ENCODE results near the gene SMAD9. TPM values are rescaled to one million over a fixed set of nuclear protein-coding genes. Genes with fewer than 3 reads are reported as not detected.
A peak's percentile ranks its signal among the peaks of the same experiment; 100 is the strongest.

The SMAD9 gene
- 0.52 and 9.3 TPM in 2 replicates for total RNA-seq

DNA sequence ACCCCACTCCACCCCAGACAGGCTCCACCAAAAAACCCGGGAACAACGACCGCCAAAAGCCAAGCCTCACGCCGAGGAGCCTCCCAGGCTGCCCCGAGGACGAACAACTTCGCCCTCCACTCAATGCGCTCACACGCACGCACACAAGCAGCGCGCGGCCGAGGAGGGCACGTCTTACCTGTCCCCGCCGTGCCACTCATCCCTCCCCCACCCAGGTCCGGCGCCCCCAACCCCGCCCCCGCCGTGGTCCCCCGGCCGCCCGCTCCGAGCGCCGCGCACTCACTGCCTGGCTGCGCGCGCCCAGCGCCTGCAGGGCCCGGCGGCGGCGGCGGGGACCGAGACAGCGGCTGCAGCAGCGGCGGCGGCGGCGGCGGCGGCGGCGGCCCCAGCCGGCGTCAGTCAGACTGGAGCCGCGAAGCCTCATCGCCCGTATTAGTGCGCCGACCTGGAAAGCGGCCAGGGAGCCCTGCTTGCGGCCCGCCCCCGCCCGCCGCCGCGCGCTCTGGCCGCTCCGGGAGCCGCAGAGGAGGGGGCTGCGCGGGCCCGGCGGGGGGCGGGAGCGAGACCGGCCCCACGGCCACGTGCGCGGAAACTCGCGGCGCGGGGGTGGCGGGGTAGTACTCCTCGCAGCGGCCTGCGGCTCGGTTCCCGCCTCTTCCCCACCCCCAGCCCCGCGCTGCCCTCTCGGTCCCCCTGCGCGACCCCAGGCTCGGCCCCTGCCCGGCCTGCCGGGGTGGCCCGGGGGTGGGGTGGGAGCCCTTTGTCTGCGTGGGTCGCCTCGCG is at the start of gene SMAD9:
TSS of gene SMAD9 (minus strand) at position 406 of the 783 bp plus-strand sequence. CDS start 40,549 bp downstream, outside the sequence.
- DNase-seq (ENCODE audit: low read depth) = no peak

DNA sequence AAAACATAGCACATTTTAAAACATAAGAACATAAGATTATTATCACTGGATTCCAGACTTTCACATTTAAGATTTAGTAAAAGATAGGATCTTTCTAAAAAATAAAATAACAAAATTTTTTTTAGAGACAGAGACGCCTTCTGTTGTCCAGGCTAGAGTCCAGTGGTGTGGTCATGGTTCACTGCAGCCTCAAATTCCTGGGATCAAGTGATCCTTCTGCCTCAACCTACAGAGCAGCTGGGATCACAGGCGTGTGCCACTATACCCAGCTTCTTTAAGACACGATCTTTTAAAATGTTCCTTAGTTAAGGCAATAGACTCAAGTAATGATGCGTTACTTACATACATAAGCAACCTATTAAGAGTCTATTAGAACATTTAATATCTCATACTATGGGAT is 46.4 kb upstream of the SMAD9 start:
- DNase-seq (ENCODE audit: low read depth) = peak; percentile 52

DNA sequence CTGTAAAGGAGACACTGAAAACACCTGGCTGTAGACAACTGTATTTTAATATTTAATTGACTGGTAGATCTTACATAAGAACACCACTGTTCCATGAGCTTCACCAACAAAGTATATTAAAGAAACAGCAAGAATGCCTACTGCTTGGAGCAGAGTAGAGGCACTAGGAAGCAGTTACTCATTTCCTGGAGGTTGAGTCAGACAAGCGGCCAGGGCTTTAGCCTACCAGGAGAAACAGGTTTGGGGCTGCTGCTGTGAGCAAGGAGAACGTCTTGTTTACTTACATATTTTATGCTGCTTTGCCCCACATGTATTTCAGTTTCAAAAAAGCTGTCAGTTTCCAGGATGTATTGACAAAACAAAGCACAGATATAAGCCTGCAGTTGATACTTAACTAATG is 45.7 kb upstream of the SMAD9 start:
- peak; percentile 89 for DNase-seq (ENCODE audit: low read depth)

DNA sequence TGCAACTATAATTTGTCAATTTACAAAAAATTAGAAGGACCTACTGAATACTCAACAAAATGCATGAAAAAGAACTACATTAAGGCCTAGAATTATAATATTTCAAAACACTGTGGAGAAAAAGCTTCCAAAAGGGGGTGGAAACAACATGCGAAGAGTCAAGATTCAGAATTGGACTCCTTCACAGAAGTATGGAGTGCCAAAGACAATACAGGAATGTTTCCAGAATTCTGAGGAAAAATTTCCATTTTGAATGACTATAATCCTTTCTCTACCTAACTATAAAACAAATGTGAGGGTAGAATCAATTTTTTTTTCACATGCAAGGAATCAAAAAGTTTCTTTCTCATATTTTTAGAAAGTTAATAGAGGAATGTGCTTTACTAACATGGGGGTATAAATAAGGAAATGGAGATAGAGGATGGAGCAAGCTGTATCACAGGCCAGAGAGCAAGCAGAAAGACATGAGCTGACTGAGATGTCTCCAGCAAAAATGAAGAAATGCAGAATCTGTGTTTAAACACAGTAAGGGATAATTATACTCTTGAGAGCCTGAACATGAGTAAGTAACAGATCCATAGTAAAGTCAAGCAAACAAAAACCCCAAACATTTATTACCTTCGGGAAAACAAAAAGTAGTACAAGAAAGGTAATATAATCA is 39.5 kb upstream of the SMAD9 start:
- no peak for DNase-seq (ENCODE audit: low read depth)

DNA sequence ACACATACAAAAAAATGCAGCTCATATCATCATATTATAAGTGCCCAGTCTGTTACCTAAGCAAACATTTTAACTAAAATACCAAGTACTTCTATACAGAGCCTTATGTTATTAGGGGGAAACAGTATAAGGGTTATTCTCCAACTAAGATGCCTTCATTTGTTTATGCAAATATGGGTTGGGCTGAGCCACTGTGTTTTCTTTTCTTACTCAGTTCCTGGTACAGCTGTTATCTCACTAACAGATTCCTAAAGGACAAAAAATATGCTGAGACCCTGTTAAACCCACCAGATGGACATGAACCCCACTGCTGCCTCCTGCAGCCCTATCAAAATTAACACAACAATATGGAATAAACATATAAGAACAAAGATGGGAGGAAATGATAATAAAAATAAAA is 34.5 kb upstream of the SMAD9 start:
- DNase-seq (ENCODE audit: low read depth) = no peak

DNA sequence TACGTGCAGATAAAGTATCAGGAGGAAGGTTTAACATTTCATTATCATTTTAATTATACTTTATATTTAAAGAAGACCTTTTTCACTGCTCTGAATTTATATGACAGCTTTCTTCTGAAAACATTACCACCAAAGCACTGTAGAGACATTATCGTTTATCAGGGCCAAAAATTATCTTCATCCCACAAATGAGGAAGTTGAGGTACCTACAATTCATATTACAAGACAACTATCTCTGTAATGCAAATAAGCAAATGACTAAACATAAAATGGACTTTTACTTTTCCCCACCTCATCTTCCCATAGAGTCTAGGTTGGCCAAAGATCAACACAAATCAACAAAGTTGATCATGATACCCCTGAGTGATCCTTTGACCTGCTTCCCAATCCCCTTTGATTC is 30.9 kb upstream of the SMAD9 start:
- no peak for DNase-seq (ENCODE audit: low read depth)

DNA sequence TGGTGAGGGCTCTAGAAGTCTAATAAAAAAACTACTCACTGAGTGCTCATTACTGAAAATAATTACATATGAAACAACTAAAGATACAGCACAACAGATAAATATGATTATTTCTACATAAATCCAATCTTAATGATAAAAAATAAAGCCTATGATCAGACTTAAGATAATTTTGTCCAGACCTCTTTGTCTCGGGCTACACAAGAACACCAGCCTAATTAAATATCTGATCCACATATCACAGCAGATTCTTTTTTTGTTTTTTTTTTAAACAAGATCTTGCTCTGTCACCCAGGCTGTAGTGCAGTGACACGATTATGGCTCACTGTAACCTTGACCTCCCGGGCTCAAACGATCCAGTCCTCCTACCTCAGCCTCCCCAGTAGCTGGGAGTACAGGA is 30.3 kb upstream of the SMAD9 start:
- no peak for DNase-seq (ENCODE audit: low read depth)

DNA sequence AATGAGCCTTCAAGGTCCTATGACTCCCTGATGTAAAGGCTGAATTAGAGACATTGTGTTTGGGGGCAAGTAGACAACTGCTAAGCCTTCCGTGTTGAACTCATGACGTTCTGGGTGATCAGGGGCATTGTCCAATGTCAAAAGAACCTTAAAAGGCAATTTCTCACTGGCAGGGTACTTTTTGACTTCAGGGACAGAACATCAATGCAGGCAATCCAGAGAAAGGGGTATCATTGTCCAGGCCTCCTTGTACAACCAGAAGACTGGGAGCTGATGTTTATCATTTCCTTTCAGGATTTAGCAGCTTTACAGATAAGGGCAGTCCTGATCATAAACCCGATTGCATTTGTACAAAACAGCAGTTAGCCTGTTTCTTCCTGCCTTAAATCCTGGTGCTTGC is 25.0 kb upstream of the SMAD9 start:
- no peak for DNase-seq (ENCODE audit: low read depth)

DNA sequence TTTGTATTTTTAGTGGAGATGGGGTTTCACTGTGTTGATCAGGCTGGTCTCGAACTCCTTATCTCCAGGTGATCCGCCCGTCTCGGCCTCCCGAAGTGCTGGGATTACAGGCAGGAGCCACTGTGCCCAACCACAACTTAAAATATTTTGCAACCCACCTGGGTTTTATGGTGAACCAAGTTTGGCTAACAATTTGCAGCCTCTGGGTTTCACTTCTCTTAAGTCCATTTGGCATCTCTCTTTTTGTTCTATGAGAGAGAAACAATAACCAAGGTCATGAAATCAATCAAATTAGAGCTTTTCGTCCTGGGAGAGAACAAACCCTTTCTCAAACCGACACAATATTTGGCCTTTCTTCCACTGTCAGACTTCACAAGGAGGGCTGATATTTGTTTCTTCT is 5.6 kb upstream of the SMAD9 start:
- DNase-seq (ENCODE audit: low read depth) = no peak

DNA sequence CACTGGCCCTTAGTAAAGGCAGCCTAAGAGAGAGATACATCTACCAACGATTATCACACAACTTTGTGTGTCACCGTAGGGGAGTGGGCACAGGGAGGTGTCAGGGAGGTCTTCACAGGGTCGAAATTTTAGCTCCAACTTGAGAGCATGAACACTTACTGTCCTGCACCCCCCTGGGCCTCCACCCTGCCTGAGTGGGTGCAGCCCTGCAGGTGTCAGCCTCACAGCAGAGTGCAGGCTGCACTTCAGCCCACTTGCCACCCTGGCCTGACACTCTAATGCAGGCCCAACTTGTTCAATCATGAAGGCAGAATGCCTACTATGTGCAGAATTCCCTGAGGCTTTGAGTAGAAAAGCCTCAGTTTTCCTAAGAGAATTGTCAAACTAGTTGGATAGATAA is 4.0 kb upstream of the SMAD9 start:
- DNase-seq (ENCODE audit: low read depth) = no peak

DNA sequence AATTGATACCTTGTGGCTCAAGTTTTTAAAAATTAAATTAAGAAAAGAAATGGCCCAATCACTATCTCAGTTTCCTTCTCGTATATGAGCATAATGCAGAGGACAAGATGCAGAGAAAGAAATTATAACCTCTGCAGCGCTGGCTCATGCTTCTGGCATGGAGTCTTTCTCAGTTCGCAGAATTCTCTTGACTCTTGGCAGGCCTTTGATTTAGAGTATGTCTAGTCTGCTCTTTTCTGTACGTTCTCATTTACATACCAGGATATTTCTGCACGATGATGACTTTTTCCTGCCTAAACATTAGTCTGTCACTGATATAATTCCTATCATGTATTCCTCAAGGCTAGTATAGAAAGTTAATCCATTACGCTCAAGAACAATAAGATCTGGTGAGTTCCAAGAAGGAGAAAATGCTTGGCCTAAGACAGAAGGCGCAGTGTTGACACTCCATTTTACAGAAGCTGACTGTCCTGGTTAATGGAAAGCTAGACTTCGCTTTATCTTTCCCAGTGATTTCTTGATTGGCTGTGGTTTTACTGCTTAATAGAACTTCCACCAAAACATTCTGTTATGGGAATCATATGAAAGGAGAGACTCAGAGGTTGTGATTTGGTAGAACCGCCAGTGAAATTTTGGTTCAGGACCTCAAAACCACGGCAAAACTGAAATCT is 1.7 kb upstream of the SMAD9 start:
- no peak for DNase-seq (ENCODE audit: low read depth)

DNA sequence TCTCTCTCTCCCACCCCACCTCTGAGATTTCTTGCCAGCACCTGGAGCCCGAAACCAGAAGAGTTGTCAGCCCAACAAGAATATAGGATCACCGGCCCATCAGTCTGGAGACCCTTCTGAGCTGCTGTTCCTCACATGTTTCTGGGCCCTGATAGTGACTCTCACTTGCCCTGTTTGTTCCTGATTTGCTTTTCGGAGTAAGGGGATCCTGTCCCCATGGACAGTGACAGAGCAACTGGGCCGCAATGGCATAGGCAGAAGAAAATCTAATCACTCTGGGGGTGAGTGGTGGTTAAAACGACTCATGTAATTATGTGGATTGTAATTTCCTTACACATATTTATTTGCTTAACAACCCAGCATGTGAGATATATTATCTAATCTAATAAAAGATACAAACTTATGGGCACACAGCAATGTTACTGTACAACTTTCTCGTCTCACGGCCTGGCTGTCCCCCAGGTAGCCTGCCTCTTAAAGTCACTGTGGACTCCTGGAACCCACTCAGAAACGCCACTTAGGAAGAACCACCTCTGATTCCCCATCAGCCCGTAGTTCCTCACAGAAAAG is 663 bp upstream of the SMAD9 start:
- no peak for DNase-seq (ENCODE audit: low read depth)

DNA sequence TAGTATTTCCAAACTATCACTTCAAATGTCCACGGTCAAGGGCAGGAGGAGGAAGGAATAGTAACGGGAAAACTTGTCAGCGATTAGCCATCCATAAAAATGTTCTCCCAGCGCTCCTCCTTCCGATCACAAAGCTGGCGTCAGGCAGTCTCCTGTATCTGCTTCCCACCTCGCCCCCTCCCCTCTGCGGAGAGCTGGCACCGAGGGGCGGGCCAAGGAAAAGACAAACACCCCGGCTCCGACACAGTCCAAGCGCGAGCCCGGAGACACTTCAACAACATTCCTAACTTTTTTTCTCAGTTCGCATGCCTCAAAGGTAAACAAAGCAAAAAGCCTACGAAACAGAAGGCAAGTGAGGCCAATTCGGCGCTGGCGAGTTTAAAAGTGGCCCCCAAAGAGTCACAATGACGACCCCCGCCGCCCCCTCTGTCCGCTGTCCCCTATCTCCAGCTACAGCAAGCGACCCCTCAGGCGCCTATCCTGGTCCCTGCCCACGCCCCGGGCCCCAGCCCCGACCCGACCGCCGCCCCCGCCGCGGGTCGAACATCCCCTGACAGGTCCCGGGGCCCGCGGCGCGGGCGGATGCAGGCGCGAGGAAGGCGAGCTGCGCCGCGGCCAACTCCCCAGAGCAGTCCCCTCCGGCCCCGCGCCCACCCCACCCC is 736 bp downstream of the SMAD9 start:
- DNase-seq (ENCODE audit: low read depth) = peak; percentile 16

DNA sequence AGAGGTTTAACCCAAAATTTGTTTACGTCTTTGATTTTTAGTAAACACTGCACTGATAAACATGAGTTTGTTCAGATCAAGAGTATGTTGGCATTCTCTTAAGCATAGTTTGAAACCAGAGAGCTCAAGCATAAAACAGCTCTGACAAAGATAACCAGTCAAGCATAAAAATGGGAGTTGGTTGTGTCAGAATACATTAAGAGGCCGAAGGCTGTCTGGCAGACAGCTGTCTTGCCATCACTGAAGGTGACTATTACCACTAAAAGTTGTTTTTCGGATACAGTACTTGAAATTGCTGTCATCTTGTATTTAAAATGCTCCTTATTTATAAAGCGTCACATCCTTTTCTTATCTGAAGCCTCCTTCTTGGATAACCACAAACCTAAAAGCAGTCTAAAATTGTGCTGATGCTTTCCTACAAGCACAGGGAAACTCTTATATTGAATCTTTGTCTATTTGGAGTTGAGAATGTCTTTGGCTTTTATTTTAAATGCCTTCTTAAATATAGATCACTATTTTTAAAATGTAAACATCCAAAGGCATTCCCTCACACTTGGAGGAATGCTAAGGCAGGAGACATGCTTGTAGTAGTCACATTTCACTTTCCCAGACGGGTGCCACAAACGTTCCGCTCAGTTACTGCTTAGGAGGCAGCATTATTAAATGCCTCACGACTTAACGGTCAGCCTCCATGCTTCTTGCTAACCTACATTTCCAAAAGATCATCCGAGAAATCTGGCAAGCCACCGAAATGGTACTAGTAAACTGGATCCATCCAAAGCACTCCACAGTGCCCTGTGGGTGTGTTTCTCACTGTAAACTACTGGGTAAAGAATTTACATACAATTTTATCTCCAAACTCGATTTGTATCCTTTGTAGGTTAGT is 1.5 kb downstream of the SMAD9 start:
- DNase-seq (ENCODE audit: low read depth) = peak; percentile 78

DNA sequence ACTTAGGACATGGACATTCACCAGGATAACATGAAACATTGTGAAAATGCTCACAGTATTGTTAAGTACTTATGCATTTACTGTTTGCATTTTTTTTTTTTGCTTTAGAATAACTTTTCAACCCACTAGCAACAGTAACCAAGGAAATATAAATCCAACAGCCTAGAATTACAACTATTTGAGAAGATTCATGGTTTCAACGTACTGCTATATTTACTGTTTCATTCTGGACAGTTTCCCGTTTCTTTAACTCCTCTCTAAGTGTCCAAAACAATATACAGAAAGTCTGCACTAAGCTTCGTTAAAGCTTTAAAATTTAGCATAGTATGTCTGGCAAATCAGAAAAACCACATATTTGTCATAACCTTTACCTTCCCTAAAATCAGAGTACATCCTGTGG is 2.7 kb downstream of the SMAD9 start:
- no peak for DNase-seq (ENCODE audit: low read depth)

DNA sequence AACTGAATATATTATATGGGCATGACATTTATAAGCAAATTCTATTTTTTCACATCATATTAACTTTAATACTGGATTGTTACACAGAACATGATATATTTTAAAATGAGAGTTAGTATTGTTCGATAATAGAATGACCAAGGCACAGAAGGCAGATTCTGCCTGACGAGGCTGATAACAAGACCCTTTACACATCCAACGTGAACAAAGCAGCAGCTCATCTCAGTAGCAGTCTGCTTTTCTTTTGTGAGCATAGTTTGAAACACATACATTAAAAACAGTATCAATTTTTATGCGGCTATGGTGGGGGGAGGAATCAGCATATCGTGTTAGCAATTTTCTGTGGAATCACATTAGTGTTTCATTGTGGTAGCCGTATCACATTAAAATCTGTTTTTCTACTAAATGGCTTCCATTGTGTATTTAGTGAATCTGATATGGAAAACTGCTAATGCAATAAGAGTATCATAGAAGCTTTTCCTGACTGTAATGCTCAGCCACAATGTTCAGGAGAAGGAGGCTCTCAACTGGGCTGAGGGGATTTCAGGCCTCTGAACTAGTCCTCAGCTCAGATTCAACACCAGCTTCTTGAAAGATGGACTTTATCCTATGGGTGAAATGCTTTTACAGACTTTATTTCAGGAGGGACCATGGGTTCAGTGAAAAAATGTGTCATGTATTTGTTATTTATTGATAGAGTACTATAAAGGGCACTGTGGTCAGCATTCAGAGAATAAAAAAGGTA is 4.0 kb downstream of the SMAD9 start:
- peak; percentile 9 for DNase-seq (ENCODE audit: low read depth)

DNA sequence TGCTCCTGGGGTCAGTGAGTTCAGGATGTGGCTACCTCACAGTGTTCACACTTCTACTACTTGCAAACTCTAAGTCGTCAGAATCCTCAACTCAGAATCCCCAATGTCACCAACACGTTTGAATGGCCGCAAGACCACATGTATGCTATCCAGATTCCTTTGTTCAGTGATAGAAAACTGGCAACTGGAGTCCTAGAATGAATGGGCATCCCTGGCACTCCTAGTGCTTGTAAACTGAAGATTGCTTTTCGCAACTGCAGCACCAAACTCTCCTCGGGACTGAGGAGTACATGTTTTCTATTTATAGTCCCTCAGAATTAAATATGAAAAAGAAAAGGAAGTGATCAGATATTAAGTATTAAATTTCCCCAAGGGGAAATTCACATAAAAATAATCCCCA is 4.9 kb downstream of the SMAD9 start:
- DNase-seq (ENCODE audit: low read depth) = no peak

DNA sequence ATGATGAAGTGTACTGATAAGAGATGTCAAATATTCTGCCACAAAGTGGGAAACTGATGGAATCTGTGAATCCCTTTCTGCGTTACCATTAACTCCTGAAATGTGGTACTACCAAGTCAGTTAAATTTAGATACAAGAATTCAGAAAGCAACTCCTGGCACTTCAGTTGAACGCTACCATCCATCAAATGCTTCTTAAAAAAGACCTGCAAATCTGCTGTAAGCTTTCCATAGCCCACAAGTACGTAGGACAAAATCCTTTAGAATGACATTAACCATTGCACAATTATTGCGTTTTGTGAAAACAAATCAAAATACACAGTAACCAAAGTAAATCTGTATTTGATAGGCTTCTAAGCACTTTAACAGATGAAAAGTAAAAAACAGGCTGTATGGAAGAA is 5.4 kb downstream of the SMAD9 start:
- no peak for DNase-seq (ENCODE audit: low read depth)

DNA sequence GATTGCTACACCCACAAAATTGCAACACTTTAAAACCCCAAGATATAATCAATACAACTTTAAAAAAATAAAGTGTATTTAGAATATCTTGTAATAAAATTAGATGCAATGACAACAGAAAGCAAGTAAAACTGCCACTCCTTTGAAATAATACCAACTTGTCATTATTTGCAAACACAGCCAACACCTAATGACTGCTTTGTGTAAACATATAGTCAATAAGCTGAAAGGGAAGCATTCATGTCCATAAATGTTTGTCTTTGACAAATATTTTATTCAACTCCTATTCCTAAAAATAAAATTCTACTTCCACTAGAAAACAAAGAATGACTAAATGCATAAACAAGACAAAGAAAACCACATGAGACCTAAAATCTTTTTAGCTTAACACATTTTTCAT is 6.6 kb downstream of the SMAD9 start:
- DNase-seq (ENCODE audit: low read depth) = no peak

DNA sequence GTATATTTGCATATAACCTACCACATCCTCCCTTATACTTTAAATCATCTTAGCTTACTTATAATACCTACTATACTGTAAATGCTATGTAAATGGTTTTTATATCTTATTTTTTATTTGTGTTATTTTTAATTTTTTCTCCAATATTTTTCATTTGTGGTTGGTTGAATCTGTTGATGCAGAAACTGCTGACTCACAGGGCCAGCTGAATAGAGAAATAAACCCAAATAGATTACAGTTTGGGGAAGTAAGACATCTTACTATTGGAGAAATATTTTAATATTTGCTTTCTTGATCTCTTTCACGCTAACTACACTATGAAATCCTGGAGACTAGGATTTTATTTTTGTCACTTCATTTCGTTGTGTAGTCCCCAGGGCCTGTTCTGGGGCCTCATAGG is 7.1 kb downstream of the SMAD9 start:
- no peak for DNase-seq (ENCODE audit: low read depth)

All from renal cortical epithelial cell (primary cell).